ENCODE results near the gene OR6C6.

DNA sequence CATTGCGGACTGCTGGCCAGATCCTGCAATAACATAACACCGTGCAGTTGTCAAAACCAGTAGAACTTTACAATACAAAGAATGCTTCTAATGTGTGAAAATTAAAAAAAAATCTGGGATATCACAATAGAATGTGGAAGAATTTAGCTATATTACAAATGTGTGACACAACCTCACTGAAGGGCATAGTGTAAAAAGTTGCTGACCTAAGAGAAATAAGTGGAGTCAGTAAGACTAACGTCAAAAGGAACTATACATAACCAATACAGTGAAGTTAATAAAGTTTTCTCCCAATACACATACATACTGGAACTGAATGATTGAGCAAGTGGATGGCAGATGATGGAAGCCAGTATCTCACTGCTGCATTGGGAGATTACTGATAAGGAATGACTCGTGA, 39.5 kb downstream of the OR6C6 start:
- TF ChIP-seq, protein P1, sequence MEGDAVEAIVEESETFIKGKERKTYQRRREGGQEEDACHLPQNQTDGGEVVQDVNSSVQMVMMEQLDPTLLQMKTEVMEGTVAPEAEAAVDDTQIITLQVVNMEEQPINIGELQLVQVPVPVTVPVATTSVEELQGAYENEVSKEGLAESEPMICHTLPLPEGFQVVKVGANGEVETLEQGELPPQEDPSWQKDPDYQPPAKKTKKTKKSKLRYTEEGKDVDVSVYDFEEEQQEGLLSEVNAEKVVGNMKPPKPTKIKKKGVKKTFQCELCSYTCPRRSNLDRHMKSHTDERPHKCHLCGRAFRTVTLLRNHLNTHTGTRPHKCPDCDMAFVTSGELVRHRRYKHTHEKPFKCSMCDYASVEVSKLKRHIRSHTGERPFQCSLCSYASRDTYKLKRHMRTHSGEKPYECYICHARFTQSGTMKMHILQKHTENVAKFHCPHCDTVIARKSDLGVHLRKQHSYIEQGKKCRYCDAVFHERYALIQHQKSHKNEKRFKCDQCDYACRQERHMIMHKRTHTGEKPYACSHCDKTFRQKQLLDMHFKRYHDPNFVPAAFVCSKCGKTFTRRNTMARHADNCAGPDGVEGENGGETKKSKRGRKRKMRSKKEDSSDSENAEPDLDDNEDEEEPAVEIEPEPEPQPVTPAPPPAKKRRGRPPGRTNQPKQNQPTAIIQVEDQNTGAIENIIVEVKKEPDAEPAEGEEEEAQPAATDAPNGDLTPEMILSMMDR (IDR thresholded peaks at IDR 0.05) = no peak
- no peak for TF ChIP-seq POLR2A (IDR thresholded peaks at IDR 0.05)

Data from lower leg skin (tissue), 3 donors.